Aorta (tissue), 5 donors: ENCODE results near the gene EDNRA. TPM values are rescaled to one million over a fixed set of nuclear protein-coding genes. Genes with fewer than 3 reads are reported as not detected.

ENCODE experiments used
- ATAC-seq: fragments of 200-7000 bp; cut with Tn5 transposase; one replicate; pipeline ENCODE4 v1.9.1; 2022; ENCODE audit warnings: moderate library complexity; ENCODE audit not compliant: low FRiP score
- DNase-seq, 2 donors: peaks; one replicate each; pipeline ENCODE4 v3.0.0-alpha.2; 2020
- H3K27ac ChIP-seq, 2 donors: one replicate each; pipeline ENCODE4 v1.5.1; 2013; ENCODE audit warnings: low read length in 2 of 2, mild to moderate bottlenecking in 2 of 2, moderate library complexity in 2 of 2, control low read depth in 1 of 2, inconsistent platforms in 1 of 2, low read depth in 1 of 2
- H3K27me3 ChIP-seq, 2 donors: one replicate each; pipeline ENCODE4 v1.6.1; 2013; ENCODE audit warnings: control low read depth in 1 of 2, low read length in 1 of 2, mild to moderate bottlenecking in 1 of 2, moderate library complexity in 1 of 2; ENCODE audit not compliant: insufficient read depth in 2 of 2, control insufficient read depth in 1 of 2
- H3K36me3 ChIP-seq, 2 donors: one replicate each; pipeline ENCODE4 v1.6.1; 2013; ENCODE audit warnings: control low read depth in 1 of 2, low read length in 1 of 2, mild to moderate bottlenecking in 1 of 2; ENCODE audit not compliant: insufficient read depth in 2 of 2, control insufficient read depth in 1 of 2
- H3K4me1 ChIP-seq, 2 donors: one replicate each; pipeline ENCODE4 v1.6.1; 2013; ENCODE audit warnings: low read length in 2 of 2, control low read depth in 1 of 2, mild to moderate bottlenecking in 1 of 2, moderate library complexity in 1 of 2; ENCODE audit not compliant: insufficient read depth in 2 of 2, control insufficient read depth in 1 of 2
- H3K4me3 ChIP-seq, 2 donors: one replicate each; pipeline ENCODE4 v1.5.1; 2013; ENCODE audit warnings: low read length in 2 of 2, control low read depth in 1 of 2, mild to moderate bottlenecking in 1 of 2
- H3K9me3 ChIP-seq: one replicate; pipeline ENCODE4 v1.6.1; 2013; ENCODE audit warnings: mild to moderate bottlenecking, low read length; ENCODE audit not compliant: control insufficient read depth
- WGBS, 2 donors: extraction: QIAGEN DNeasy Blood & Tissue Kit; methylation state at CpG; one replicate each; pipeline ENCODE4 v1.1.7; 2013; 5-methylcytosine and 5-hydroxymethylcytosine counted together
- intact Hi-C, 2 donors: fragments of 100-400 bp; cut with DNase I; formaldehyde crosslinking; loops; one replicate each; pipeline versions ENCODE4 v1.14.2 to v1.15.0; 2022
- polyA plus RNA-seq, 2 donors: library from polyadenylated mRNA; stranded (reverse); fragments of 200-250 nt; gene quantifications; one replicate each; pipeline ENCODE4 v1.2.3, GENCODE V29; 2013
- total RNA-seq, 2 donors: library from RNA; stranded (reverse); fragmentation: NEBNext Ultra II Directional; extraction: Animal tissue kit (Norgen Biotek cat#: 25700); gene quantifications; one replicate each; pipeline ENCODE4 v1.2.1, GENCODE V29; 2021
- donor health status: healthy with polysubstance abuse.
- donor health status: Bipolar disorder and iron deficiency.
- donor health status: DM: no; HTN: no; CAD: no.
- donor health status: DM: no; HTN: no; CAD: no.
- donor health status: DM: yes; HTN: yes; CAD: no.

EDNRA gene
- total and polyA plus RNA-seq, 4 donors: 2.1 to 28.0 (median 14.5) TPM

DNA sequence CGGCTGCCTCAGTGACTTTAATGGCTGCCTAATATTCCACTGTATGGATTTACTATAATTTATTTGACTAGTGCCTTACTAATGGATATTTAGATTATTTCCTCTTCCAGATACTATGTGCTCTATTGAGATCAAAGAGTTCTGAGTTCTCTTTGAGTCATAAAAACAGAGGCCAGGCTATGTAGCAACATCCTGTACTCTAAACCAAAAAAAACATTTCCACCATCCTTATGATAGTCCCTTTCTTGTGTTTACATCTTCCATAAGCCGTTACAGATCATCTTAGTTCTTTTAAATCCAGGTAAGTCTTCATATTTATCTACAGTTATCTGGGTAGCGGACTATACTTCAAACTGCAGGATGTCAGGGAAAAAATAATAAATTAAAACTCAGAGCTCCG lies 79.7 kb downstream of the EDNRA start:
- ATAC-seq (no peak), DNase-seq (no peak)
- Histone ChIP-seq H3K9me3 (no peaks in the 10 kb centered on the region), H3K27ac (no peak overlapping the region), H3K27me3 (no peaks in the 10 kb centered on the region), H3K4me1 (no peaks in the 10 kb centered on the region), H3K36me3 (no peaks in the 10 kb centered on the region), H3K4me3 (no peak overlapping the region)
- WGBS, 2 donors: 90% methylated on average over 4 of the region's 4 CpGs
- intact Hi-C loops: no loop called here

DNA sequence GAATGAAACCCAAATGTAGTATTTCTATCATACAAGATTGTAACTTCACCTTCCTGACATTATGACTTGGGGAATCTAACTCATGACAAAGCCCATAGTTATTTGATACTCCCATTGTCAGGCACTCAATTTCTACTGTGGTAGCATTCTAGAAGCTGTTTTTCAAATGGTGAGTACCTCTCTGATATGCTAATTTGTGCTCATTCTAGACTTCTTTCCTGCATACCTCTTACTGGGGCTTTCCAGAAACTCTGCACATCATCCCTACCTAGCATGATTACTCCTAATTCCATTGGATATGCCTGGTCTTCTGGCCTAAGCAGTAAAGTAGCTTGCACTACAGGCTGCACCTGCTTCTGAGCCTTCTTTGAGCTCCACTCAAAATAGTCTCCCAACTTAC lies 85.9 kb downstream of the EDNRA start:
- ATAC-seq (no peak), DNase-seq (no peak)
- intact Hi-C loops: no loop called here
- Histone ChIP-seq H3K4me3 (no peak overlapping the region), H3K9me3 (no peaks in the 10 kb centered on the region), H3K36me3 (no peaks in the 10 kb centered on the region), H3K27me3 (no peaks in the 10 kb centered on the region), H3K4me1 (no peaks in the 10 kb centered on the region), H3K27ac (no peak overlapping the region)

DNA sequence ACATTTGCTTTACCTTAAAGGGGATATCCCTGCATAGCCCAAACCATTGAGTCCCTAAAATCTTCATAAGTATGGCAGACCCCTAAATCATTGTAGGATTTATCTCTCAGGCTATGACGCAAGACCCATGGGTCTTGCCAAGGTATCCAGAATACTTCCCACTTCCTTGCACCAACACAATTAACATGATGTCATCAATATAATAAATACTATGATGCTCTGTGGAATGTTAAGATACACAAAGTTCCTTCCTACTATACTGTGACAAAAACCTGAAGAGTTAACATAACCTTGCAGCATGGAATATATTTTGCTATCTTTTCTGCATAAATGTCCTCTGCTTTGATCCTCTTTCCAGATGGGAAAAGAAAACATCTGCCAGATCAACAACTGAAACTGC lies 86.4 kb downstream of the EDNRA start:
- no peaks in the 10 kb centered on the region for H3K4me1 ChIP-seq
- 93 to 95% methylated on average over 1 of the region's 1 CpG for WGBS, 2 donors
- H3K36me3 ChIP-seq: no peaks in the 10 kb centered on the region
- H3K27me3 ChIP-seq: no peaks in the 10 kb centered on the region
- ATAC-seq (no peak), DNase-seq (no peak)
- H3K4me3 ChIP-seq: no peak overlapping the region
- no peaks in the 10 kb centered on the region for H3K9me3 ChIP-seq
- intact Hi-C loops: no loop called here
- no peak overlapping the region for H3K27ac ChIP-seq

DNA sequence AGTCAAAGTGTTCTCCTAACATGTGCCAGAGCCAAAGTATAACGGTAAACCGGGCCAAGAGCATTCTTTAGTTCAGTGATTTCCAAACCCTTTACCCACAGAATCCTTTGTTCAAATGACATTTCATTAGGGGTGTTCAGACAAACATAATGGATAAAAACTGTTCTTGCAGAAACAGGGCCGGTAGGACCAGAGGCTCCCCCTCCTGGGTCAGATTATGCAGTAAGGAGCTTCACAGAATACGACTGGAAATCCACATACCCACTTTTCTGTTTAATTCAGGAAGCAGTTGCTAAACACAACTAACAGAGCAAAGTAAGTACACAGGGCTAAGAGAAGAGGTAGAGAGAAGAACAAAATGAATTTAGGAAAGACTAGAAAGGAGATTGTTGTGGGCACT lies 89.7 kb downstream of the EDNRA start:
- DNase-seq: no peak
- intact Hi-C loops: no loop called here
- 7% methylated on average over 4 of the region's 4 CpGs for WGBS, 2 donors

DNA sequence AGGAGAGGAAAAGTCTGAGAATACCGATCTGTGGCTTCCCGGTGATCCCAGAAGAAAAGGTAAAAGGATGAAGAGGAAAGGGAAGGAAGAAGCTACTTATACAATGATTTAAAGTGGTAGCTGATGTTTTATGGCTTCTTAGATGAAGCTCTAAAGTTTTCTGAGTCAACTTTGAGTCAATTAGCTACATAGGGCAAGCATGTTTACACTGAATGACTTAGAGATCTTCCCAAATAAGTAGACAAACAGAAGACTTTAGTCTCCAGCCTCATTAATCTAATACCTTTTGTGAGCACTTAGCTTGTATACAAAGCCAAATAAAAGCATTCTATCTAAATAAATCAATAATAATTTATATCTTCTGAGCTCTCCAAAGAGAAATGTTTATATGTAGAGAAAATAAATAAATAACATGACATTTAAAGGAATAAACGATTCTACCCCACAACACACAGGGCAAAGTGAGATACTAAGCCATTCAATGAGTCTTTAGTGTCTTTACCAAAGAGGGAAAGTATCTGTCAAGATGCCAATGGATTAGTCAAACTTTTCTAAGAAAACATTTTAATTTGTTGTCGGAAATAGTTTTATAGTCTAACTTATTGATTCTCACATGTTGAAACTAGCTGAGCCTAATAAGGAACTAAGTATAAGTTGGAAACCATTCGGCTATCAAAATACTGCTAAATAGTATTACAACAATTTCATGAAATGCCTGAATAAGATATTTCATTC lies 90.3 kb downstream of the EDNRA start:
- H3K27me3 ChIP-seq: no peaks in the 10 kb centered on the region
- DNase-seq (no peak), ATAC-seq (no peak)
- H3K36me3 ChIP-seq: no peaks in the 10 kb centered on the region
- H3K9me3 ChIP-seq: no peaks in the 10 kb centered on the region
- 51 to 67% methylated on average over 5 of the region's 5 CpGs for WGBS, 2 donors
- H3K27ac ChIP-seq: no peak overlapping the region
- no peak overlapping the region for H3K4me3 ChIP-seq
- no peaks in the 10 kb centered on the region for H3K4me1 ChIP-seq
- intact Hi-C loops: no loop called here

More for the DNA sequence above, 89.7 kb downstream of the EDNRA start:
- H3K27ac ChIP-seq: no peak overlapping the region
- H3K4me3 ChIP-seq: no peak overlapping the region
- ATAC-seq: no peak
- no peaks in the 10 kb centered on the region for H3K4me1 ChIP-seq
- no peaks in the 10 kb centered on the region for H3K27me3 ChIP-seq
- no peaks in the 10 kb centered on the region for H3K36me3 ChIP-seq
- no peaks in the 10 kb centered on the region for H3K9me3 ChIP-seq

DNA sequence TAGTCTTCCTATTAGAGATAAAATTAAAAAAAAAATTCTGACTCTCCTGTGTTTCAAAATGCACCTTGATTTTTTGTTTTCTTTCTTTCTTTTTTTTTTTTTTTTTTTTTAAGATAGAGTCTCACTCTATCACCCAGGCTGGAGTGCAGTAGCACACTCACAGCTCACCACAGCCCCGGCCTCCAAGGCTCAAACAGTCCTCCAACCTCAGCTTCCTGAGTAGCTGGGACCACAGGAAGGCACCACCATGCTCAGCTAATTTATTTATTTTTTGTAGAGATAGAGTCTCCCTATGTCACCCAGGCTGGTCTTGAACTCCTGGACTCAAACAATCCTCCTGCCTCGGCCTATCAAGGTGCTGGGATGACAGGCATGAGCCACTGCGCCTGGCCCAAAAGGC lies 95.2 kb downstream of the EDNRA start:
- no peaks in the 10 kb centered on the region for H3K9me3 ChIP-seq
- WGBS, 2 donors: 97 to 98% methylated on average over 3 of the region's 3 CpGs
- no peaks in the 10 kb centered on the region for H3K4me1 ChIP-seq

DNA sequence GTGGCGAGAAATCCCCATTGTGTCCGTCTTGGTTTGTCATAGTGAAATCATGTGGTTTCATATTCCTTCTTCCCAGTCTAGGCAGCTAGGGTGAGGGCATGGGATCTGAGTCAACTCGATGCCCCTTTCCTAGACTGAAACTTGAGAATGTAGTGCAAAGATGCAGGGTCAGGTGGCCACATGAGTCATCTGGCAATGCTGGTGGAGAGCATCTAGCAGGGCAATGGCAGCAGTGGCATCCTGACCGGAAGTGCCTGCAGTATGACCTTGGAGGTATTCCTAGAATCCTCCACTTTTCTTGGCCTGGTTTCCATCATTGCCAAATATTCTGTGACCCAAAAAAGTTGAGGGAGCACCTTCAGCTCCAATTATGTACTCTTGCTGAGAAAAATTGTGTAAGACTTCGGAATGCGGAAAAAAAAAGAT lies 97.2 kb downstream of the EDNRA start:
- ATAC-seq (peak; percentile 38), DNase-seq (peak; percentile 71 to 83)
- intact Hi-C loops: loop anchor here in 1 of 2 donors (5.0 kb wide), 1 partner anchor 116 kb away; no protein-coding TSS in a partner anchor
- Histone ChIP-seq H3K4me1 (no peaks in the 10 kb centered on the region), H3K9me3 (no peaks in the 10 kb centered on the region), H3K27me3 (no peaks in the 10 kb centered on the region), H3K27ac (no peak overlapping the region), H3K4me3 (no peak overlapping the region), H3K36me3 (no peaks in the 10 kb centered on the region)
- 80 to 90% methylated on average over 6 of the region's 6 CpGs for WGBS, 2 donors

More for the DNA sequence above, 95.2 kb downstream of the EDNRA start:
- intact Hi-C loops: loop anchor here in 1 of 2 donors (5.0 kb wide), 1 partner anchor 114 kb away; no protein-coding TSS in a partner anchor
- DNase-seq: no peak
- Histone ChIP-seq H3K36me3 (no peaks in the 10 kb centered on the region), H3K27ac (no peak overlapping the region), H3K27me3 (no peaks in the 10 kb centered on the region), H3K4me3 (no peak overlapping the region)
- no peak for ATAC-seq

DNA sequence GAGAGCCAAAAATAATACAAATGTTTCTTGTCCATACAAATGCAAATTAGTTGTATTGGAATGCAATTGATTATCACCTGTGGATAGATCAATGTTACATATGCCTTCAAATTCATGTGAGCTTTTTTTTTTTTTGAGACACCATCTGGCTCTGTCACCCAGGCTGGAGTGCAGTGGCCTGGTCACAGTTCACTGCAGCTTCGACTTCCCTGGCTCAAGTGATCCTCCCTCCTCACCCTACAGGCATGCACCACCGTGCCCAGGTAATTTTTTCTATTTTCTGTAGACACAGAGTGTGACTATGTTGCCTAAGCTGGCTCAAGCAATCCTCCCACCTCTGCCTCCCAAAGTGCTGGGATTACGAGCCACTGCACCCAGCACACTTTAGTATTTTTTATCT lies 97.7 kb downstream of the EDNRA start:
- no peak for ATAC-seq
- Histone ChIP-seq H3K4me1 (no peaks in the 10 kb centered on the region), H3K4me3 (no peak overlapping the region), H3K27me3 (no peaks in the 10 kb centered on the region), H3K27ac (no peak overlapping the region), H3K9me3 (no peaks in the 10 kb centered on the region), H3K36me3 (no peaks in the 10 kb centered on the region)
- DNase-seq: no peak
- intact Hi-C loops: loop anchor here in 1 of 2 donors (5.0 kb wide), 1 partner anchor 116 kb away; no protein-coding TSS in a partner anchor
- WGBS, 2 donors: 73 to 79% methylated on average over 3 of the region's 3 CpGs

DNA sequence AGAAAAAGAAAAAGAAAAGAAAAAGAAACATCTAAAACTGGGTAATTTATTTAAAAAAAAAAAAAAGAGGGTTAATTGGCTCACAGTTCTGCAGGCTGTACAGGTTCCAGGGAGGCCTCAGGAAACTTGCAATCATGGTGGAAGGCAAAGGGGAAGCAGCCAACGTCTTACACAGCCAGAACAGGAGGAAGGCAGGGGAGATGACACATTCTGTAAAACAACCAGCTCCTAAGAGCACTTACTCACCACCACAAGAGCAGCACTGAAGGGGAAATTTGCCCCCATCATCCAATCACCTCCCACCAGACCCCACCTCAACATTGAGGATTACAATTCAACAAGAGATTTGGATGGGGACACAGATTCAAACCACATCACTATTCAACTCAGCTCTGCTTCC lies 99.5 kb downstream of the EDNRA start:
- Histone ChIP-seq H3K9me3 (peaks cover 1% of the 10 kb centered on the region), H3K27ac (no peak overlapping the region), H3K4me1 (no peaks in the 10 kb centered on the region), H3K36me3 (no peaks in the 10 kb centered on the region), H3K27me3 (no peaks in the 10 kb centered on the region), H3K4me3 (no peak overlapping the region)
- ATAC-seq (no peak), DNase-seq (no peak)
- intact Hi-C loops: loop anchor here in 1 of 2 donors (10.0 kb wide), 1 partner anchor 66 kb away; no protein-coding TSS in a partner anchor
- WGBS, 2 donors: 44 to 51% methylated on average over 1 of the region's 1 CpG
